HG03342 (cell line): ENCODE measurements around the gene SRGAP3.

Experiments used
- ATAC-seq: cut with Tn5 transposase; IDR thresholded peaks from one replicate; pipeline ENCODE4 v1.9.1; 2021; ENCODE audit warnings: mild to moderate bottlenecking, moderate library complexity; ENCODE audit not compliant: unreplicated experiment

SRGAP3 gene

DNA sequence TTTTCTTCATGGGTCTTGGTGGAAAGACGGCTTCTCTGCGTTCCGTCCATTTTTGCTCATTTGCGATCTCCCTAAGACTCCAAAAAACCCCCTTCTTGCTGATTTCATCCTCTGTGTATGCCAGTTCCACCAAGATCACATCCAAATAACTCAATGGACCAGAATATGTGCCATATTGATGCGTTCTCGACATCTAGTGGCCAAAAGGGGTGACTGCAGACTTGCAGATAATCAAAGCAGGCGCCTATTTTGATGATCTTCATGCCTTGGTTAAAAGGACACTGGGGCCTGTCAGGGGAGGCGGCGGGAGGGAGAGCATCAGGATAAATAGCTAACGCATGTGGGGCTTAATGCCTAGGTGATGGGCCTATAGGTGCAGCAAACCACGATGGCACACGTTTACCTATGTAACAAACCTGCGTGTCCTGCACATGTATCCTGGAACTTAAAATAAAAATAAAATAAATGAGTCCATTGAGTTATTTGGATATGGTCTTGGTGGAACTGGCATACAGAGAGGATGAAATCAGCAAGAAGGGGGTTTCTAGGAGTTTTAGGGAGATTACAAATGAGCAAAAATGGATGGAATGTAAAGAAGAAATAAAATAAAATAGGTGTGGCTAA, 182.0 kb downstream of the SRGAP3 start:
- ATAC-seq = peak; percentile 84

DNA sequence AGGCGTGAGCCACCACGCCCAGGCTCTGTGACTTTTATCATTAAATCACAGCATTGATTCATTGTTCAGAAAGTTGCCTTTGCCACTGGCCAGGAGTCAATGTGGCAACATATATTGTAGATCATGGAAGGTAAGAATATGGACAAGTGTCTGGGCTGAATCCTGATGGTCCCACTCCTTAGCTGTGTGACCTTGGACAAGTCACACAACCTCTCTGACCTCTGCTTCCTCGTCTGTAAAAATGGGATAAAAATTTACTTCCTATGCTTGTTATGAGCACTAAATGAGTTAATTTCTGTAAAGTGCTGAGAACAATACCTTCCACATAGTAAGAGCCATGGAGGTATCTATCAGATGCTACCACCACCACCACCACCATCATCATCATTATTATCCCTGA, 182.7 kb downstream of the SRGAP3 start:
- no peak for ATAC-seq

DNA sequence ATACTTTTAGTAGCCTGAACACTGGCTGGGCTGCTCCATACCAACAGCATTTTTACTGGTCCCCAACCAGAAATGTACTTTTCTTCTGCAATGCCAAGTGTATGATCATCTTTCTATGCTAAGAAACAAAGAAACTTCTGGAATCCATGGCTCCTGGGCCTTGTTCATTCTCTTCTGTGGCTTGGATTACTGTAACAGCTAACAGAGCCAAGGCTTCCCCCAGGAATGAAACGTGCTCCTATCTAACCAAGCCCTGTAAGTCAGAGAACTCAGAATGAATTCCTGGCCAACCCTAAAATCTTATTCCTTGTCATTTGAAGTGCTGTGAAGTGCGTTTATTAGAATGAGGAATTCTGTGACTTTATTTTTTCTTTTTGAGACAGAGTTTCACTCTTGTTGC, 183.3 kb downstream of the SRGAP3 start:
- no peak for ATAC-seq

DNA sequence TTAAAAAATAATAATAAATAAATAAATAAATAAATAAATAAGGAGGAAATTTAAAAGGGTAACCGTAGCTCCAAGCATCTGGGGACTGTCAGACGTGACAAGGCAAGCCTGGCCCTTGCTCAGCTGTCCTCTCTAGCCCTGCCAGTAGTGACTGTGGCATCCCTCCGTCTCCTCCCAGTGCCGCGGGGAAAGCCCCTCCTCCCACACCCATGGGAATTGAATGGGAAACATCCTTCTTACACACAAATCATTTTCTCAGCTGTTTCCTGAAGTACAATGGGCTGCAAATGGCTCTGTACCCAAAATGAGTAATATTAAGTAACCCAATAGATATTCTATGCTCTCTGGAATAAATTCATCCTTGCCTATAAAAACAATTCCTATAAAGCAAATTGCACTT, 184.6 kb downstream of the SRGAP3 start:
- no peak for ATAC-seq

DNA sequence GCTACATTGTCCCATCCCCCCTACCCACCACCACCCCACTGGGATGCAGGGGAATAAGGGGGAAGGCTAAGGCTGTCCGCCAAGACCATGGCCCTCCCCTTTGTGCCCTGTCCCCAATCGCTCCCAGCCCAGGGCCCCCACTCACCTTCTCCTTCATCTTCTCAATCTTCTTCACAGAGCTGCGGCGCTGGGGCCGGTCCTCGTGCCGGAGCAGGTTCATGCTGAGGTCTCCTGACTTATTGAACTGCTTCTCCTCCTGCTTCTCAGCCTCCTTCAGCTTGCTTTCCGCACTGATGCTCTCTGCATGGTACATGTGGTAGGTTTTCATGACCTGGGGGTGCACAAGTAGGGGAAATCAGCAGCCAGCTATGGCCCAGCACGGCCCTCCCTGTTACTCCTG, 185.2 kb downstream of the SRGAP3 start:
- ATAC-seq = no peak

DNA sequence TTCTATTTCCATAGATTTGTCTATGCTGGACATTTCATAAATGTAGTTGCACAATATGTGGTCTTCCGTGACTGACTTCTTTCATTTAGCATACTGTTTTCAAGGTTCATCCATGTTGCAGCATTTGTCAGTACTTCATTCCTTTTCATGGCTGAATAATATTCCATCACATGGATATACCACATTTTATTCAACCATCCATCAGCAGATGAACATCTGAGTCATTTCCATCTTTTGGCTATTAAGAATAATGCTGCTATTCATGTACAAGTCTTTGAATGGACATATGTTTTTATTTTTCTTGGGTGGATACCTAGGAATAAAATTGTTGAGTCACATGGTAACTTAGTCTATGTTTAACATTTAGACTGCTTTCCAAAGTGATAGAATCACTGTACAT, 186.9 kb downstream of the SRGAP3 start:
- ATAC-seq = no peak

DNA sequence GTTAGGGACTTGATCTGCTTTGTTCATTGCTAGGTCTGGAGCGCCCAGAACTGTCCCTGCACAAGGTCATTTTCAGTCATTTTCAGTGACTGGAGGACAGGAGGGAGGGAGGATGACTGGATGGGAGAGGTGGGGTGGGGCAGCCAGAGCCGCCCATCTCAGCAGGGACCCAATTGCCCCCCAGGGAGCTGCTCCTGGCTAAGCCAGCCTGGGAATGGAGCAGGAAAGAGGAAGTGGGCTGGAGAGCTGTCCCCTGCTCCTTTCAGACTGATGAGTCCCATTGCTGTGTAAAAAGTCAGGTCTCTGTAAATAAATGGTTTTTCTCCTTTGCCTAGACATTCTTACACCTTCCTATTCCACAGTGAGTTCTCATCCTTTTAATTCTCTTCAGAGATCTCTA, 187.8 kb downstream of the SRGAP3 start:
- ATAC-seq = no peak

DNA sequence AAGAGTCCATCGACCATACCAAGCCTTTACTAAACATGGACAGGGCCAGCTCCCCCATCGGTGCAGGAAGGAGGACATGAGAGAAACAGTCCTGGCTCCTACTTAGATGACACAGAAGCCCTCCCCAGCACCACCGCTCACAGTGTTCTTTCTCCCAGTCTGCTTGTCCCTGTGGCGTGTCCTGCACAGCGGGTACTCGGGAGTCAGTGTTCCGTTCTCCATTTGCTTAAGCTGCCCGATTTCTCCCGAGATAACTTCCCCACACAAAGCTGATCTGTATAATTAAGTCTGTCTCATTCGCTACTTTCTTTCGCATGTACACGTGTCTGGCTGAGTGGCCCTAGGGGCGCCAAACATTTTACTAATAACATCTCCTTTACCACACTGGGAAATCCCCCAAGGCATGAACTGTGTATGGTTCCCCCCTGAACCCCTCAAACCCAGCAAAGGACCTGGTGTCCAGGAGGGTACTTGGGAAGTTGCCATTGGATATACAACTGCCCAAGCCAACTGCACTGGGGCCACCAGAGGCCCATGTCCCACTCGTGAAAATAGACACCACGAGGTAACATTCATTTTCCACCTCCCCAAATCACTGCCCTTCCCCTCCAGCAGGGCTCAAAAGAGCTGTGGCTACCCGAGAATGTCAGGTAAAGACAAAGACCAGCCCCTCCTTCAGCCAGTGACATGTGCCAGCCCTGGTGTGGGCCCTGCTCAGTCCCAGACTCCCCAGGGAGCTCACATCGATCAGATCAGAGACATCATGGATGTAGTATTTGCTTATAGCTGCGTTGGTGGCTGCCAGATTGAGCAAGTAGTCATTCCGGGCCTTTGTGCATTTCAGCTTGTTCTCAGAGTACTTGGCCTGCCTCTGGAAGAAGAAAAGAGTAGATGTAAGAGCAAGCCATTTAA, 189.7 kb downstream of the SRGAP3 start:
- ATAC-seq = no peak

DNA sequence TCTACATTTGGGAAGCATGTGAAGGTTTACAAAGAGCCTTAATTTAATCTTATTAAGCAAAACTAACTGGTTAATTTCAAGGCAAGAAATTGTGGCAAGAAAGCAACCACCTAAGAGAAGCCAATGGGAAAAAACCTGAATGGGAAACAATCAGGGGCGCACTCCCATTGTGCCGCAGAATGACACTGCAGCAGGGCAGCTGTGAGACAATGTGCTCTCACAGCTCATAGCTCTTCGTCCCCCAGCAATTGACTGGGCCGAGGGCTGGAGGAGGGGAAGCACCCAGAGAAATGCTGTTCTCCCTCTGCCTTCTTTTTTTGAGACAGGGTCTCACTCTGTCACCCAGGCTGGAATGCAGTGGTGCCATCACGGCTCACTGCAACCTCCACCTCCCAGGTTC, 192.9 kb downstream of the SRGAP3 start:
- no peak for ATAC-seq

DNA sequence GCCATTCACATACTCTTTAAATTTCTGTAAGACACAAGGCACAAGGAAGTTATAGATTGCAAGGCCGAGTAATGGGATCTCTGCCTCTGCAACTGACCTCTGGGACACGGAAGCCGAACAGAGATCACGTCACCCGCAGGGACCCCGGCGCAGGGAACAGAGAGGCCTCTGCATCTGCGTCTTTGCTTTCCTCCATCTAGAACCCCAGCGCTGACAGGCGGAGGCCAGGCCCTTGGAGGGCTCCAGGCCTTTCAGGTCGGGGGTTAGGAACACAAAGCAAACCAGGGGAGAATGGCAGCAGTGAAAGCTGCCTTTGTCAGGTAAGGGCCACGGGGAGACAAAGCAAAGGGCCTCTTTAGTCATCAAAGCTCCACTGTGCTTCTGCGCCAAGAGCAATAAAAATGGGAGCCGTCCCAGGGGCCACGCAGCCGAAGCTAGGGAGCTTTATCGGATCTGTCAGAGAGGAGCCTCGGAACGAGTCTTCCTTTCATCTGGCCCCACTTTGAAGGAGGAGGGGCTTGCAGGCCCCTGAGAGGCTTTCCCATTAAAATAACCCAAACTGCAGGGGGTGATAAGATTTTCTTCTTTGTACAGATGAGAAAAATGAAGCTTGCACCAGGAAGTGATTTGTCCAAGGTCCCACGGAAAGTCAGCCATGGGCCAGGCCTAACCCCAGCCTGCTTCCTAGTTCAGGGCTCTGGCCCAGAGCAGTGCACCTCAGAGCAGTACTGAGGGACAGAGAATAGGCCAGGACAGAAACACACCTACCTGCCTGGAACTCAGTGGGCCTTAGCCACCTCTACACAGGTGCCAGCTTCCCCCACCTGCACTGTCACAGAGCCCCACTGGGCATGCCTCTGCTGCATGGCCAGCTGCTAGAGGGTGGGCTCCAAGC, 201.7 kb downstream of the SRGAP3 start:
- ATAC-seq = no peak

DNA sequence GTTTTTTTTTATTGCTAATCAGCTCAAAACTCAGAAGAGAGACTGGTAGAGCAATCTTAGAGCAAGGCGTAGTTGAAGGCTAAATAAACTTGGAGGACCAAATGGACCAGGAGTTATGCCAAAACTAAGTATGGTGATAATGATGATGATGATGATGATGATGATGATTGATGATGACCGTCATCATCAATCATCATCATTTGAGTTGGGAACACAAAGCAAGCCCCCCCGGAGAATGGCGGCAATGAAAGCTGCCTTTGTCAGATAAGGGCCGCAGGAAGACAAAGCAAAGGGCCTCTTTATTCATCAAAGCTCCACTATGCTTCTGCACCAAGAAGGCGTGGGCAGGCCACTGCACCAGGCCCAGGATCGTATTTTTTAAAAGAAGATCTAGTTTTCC, 204.1 kb downstream of the SRGAP3 start:
- no peak for ATAC-seq

DNA sequence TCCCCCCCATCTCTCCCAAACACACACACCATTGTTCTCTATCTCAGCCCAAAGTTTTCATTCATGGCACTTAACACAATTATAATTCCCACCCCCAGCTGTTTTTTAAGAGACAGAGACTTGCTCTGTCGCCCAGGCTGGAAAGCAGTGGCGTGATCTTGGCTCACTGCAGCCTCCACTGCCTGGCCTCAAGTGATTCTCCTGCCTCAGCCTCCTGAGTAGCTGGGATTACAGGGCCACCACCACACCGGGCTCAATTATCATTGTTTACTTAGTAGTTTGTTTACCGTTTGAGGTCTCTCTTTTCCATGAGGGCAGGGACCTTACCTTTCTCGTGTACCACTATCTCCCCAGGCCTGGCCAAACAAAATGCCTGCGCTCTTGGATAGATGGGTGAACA, 206.4 kb downstream of the SRGAP3 start:
- ATAC-seq = no peak

DNA sequence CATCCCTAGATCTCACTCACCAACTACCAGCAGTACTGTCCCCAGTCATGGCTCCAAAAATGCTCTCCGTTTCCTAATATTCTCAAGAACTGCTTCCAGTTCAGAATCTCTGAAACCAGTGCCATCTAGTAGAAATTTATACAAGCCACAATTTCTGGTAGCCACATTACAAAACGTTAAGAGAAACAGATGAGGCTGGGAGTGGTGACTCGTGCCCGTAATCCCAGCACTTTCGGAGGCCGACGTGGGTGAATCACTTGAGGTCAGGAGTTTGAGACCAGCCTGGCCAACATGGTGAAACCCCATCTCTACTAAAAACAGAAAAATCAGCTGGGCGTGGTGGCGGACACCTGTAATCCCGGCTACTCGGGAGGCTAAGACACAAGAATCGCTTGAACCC, 207.8 kb downstream of the SRGAP3 start:
- no peak for ATAC-seq

DNA sequence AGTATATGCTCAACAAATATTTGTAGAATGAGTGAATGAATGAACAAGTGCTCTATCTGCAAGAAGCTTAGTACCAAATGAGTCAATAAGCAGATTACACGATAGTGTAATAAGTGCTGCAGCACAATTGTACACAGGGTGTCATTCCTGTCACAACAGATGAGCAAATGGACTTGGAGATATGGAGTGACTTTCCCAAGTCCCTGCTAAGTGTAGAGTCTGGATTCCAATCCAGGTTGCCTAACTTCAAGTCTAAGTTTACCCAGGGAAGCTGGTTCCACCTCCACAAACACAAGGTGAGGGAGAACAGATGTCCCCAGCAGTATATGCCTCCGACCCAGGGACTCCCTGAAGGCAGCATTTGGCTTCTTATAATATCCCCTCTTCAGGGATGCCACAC, 208.4 kb downstream of the SRGAP3 start:
- ATAC-seq = no peak

DNA sequence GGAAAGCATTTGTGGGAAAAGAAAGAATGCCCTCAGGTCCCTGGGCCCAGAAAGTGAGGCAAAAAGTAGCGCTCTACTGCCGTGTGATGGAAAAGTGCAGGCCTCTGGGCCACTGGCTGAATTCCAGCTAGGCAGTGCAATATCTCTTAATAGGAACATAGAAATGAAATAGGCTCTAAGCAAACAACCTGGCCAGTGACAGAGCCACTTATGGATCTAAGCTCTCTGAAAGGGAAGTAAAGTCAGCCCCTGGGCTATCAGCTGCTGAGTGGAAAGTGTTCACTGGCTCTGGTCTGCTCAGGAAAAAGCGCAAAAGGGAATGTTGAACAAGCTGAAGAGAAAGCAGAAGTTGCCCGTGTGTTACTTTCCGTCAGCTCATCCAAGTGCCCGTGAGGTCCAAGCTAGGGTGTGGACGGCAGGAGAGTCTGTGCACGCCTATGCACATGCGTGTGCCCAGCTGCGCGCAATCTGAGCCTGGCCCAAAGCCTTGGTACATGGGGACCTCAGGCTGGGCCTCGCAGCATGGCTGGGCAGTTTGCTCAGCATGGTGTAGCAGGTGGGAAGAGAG, 212.2 kb downstream of the SRGAP3 start:
- no peak for ATAC-seq

DNA sequence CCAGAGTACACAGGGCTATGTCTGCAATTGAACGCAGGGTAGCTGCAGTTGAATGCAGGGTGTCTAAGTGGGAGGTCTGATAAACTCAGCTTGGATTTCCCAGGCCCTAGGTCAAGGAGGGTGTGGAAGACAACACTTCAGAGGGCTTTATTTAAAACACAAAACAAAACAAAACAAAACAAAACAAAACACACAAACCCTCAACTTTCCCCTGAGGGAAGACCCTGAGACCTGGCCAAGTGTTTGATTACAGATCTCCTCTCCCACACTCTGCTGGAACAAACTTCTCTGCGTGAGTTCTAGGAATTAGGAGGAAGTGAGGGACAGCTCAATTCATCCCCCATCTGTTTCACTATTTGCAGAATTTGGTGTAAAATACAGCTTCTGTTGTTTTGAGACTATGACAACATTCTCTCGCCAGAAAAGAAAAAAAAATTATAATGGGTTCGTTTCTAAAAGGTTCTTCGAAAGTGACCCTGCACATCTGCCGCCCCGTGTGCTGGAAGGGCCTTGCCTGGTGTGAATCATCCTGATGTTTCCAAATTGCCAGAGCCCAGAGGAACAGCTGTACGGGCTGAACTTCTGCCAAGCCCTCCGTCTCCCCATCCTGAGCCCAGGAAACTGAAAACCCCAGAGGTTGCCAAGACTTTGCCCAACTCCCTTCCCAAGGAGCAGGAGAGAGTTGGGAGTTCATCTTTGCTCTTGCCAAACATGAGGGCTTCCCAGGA, 212.9 kb downstream of the SRGAP3 start:
- ATAC-seq = no peak

DNA sequence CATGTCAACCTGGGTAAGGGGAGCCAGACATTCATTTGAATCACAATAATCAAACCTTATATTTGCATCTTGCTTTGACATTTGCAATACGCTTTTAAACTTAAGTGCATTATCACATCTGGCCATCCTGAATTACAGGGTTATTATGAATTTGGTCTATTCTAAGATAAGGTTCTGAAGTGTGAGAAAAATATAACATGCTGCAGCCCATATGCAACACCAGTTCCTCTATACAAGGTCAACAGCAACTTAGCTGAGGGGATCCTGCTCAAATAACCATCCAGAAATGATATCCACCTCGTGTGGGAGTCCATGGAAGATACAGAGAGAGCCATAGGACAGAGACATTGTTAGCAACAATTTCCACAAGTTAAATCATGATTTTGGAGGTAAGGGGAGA, 213.5 kb downstream of the SRGAP3 start:
- ATAC-seq = no peak

DNA sequence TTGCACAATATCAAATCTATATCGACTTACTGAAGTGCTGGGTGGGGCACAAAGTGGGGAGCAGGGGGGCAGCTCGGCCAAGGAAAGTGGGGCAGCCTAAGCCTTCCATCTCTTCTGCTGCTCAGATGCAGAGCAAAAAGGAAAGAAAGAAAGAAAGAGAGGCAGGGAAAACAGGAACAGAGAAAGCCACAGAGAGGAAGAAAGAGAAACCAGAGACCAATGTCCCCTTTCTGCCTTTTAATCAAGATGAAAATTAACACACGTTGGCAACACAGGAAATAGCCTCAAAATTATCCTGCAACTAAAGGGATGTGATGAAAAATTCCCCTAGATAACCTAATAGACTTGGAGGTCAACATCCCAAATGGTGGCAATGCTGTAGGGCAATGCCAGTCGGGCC, 214.0 kb downstream of the SRGAP3 start:
- ATAC-seq = no peak

DNA sequence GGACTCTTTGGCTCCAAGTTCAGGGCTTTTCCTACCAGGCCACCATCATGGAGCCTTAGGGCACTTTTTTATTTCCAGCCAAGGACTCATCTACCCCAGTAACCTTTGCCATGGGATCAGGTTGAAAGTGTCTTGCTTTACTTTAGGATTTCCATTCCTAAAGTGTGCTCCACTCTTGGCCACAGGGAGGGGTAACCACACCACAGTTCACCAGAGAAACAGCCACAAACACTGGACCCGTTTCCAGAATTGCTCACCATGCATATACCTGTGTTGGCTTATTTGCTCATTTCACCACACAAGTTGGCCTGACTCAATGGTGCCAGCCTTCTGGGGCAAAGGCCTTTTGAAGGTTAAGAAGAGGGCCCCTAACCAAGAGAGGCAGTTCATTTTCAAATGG, 215.6 kb downstream of the SRGAP3 start:
- no peak for ATAC-seq

DNA sequence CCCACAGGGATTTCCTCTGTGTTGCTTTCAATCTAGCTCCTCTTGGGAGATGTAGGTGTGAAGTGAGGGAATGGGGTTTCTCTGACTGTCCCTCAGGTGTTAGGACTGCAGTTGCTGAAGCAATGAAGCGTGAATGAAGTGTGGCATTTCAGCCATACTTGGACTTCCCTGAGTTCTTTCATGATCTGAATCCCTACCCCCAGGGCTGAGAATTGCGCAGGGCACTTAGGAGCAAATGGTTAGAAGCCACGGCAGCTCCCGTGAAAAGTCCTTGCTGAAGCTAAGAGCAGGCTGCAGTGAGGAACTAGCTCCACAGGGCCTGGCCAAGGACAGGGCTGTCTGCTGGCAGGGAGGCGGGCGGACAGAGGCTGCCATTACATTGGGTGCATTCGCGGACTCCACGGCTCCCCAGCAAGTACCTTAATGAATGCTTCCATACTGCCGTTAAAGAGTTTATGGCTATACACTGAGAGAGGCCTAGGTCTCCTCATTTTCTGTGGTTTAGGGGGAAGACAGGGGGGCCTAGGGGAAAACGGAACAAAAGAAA, 217.1 kb downstream of the SRGAP3 start:
- no peak for ATAC-seq
